HG03565 (cell line): Measurements from ENCODE around the gene RUFY4.

Experiments
- ATAC-seq: cut with Tn5 transposase; IDR thresholded peaks from one replicate; pipeline ENCODE4 v1.9.1; 2021; ENCODE audit warnings: mild to moderate bottlenecking, moderate library complexity; ENCODE audit not compliant: unreplicated experiment

Gene RUFY4

DNA sequence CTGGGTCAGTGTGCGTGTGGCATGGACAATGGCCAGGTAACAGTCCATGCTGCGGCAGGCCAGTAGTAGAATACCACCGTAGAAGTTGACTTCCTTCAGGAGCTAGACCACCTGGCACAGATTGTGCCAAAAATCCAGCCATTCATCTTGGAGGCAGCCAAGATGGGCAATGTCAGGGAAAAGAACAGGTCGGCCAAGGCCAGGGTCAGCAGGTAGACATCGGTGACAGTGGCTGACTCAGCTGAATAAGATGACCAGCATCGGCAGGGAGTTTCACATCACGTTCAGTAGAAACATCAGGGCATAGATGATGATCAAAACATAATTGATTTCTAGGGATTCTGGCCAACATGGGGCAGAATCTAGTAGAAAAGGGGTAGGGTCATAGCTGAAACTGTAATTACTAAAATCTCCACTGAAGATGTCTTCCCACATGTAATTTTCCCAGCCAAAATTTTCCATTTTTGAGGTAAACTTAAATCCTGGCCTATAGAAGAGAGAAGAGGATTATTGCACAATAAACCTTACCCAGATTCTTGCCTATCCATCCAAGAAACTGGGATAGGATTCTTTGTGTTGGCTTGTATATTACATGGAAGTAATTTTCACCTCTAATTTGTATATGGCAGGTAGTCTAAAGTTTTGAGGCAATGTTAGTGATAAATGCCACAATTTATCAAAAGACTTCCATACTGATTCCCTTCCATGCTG, 7.9 kb upstream of the RUFY4 start:
- ATAC-seq: no peak

- ATAC-seq: no peak
Observed at GRCh38 chr2:218063486-218063885, 5.6 kb upstream of the RUFY4 start.

- no peak for ATAC-seq
Observed at GRCh38 chr2:218063896-218064295, 5.2 kb upstream of the RUFY4 start.

DNA sequence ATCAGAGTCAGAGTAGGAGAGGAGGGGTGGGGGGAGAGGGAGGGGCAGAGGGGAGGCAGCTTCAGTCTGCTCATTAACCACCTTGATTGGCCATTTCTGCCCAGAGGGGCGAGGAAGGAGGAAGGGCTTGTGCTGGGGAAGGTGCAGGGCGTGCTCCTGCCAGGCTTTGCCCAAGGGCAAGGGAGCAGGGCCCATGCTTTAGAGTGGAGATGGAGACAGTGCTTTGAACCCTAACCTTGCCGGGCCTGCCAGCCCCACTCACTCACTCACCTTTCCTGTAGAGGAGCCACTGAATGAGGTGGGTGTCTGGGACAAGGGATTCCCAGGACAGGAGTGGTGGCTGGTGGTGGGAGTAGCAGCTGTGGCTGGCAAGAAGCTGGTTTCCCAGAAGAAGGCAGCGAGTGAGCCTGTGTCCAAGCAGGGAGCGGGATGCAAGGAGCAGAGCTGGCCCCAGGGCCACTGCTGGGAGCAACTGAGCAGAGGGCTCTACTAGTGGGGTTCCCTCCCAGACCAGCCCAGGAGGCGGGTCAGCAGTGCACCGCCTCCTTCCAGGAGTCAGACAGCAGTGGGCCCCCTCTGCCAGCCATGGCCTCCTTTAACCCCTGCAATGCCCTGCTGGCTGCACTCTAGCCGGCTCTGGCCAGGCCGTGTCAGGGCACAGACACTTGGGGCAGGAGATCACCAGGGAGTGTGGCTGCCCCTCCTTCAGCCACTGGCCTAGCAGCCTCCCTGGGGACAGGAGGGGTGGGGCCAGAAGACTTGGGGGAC, 3.6 kb upstream of the RUFY4 start:
- ATAC-seq: no peak

GRCh38 chr2:218066926-218067515, 2.0 kb upstream of the RUFY4 start:
- no peak for ATAC-seq

DNA sequence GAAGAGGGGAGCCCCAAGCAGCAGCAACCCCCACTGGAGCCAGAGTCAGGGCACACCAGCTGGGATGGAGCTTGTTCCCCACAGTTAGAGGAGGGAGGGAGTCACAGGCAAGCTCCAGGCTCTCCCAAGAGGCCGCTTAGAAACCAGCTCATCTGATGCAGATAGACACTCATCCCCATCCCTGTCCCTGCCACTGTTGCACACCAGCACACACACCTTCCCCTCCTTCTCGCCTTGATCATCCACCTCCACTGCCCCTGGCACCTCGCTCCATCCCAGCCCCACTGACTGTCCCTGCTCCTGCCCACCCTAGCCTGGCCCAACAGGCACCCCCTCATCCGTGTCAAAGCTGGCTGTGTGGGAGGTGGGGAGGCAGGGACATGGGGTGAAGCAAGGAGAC, 1.5 kb upstream of the RUFY4 start:
- no peak for ATAC-seq

DNA sequence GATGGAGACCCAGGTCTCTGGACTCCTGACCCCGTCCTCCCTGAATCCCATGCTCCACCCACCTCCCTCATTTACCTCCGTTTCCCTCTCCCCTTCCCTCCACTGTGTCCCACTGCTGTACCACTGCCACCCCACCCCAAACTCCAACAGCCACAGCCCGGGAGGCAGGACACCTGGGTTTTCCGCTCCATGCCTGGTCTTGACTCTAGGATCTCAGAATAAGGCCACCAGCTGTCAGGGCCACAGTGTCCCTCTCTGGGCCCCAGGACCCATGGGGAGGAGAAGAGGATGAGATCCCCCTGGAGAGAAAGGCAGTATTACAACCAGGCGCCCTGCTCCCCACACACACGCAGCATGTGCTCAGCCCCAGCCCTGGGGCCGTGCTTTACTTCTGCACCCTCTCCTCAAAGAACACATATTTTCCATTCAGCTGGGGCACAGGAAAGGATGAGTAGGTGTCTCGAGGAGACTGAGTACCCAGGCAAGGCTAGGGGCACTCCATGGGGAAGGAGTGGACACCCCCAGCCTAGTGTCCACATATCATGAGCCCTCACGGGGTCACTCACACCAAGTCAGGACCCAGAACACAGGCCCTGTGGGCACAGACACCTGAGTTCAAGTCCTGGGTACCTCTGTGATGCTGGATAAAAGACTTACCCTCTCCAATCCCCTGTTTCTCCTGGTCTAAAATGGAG, 700 bp downstream of the RUFY4 start:
- ATAC-seq: no peak

DNA sequence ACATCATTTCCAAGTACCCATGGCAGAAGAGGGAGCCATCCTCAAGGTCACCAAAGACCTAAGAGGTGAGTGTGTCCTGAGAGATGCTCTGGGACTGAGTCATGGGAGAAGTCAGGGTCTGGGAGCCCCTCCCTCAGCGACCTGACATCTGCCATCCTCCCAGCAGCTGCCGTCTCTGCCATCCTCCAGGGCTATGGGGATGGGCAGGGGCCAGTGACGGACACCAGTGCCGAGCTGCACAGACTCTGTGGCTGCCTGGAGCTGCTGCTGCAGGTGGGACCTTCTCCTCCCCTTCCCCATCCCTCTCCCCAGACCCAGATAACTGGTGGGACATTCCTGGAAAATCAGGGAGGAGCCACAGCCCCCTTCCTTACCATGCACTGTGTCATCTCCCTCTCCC, 1.5 kb downstream of the RUFY4 start:
- no peak for ATAC-seq

DNA sequence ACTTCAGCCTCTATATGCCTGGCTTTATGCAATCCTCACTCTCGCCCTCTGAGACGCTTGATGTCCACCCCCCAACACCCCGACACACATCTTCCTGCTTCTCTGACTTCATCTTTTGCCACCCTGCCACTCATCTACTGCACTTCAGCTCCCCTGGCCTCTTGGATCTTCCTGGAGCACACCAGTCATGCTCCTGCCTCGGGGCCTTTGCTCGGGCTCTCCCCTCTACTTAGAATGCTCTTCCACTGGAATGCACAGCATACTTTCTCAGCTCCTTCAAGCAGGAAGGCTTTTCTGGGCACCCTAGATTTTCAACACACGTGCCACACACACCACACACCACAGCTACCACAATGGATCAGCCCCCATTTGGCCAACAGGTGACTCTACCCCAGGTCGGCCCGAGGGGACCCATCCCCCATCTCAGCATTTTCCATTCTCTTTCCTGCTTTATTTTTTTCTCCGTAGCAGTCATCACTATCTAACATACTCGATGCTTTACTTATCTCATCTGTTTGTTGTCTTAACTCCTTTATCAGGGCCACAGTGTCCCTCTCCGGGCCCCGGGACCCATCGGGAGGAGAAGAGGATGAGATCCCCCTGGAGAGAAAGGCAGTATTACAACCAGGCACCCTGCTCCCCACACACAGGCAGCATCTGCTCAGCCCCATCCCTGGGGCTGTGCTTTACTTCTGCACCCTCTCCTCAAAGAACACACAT, 2.3 kb downstream of the RUFY4 start:
- no peak for ATAC-seq

- no peak for ATAC-seq
Observed at GRCh38 chr2:218072002-218072401, 2.9 kb downstream of the RUFY4 start.

- no peak for ATAC-seq
Observed at GRCh38 chr2:218072478-218073024, 3.5 kb downstream of the RUFY4 start.

- no peak for ATAC-seq
Observed at GRCh38 chr2:218073185-218073584, 4.1 kb downstream of the RUFY4 start.

GRCh38 chr2:218074031-218074430, 5.0 kb downstream of the RUFY4 start:
- no peak for ATAC-seq

- ATAC-seq: no peak
Observed at GRCh38 chr2:218075975-218076811, 7.1 kb downstream of the RUFY4 start.

GRCh38 chr2:218077464-218078216, 8.6 kb downstream of the RUFY4 start:
- ATAC-seq: no peak

DNA sequence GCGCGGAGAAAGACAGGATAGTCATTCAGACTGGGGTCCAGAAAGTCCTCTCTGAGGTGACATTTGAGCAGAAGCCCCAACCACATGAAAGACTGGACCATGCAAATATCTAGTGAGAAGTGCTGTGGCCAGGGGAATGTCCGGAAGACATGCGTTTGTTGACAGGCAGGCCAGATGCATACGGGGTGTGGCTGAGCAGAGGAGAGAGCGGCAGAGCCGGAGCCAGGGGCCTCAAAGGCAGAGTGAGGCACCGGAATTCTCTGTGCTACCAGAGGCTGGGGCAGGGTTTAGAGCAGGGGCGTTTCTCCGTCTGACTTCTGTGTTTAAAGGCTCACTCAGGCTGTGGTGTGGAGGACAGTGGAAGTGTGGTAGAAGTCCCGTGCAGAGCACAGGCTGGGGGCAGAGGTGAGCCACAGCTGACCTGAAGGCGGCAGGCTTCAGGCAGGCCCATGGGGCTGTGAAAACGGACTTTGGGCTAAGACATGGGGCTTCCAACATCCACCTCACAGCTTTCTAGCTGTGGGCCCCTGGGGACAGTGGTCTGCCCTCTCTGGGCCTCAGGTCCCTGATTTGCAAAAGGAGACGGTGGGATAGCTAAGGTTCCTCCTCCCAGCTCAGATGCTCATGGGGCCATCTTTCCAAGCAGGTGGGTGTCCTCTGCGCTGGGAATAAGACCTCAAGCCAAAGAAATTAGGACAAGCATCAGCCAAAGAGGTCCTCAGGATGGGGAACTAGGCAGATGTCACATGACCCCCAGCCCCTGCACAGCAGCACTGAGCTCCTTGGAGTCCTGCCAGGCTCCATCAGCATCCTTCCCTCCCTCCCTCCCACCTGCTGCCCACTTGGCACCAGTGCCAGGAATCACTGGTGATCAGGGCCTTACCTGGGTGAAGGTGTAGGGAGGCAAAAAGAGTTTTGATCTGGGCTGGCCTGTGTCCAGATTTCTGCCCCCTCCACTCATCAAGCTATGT, 11.2 kb downstream of the RUFY4 start:
- ATAC-seq: no peak

- peak; percentile 84 for ATAC-seq
Observed at GRCh38 chr2:218081063-218081462, 12.0 kb downstream of the RUFY4 start.

DNA sequence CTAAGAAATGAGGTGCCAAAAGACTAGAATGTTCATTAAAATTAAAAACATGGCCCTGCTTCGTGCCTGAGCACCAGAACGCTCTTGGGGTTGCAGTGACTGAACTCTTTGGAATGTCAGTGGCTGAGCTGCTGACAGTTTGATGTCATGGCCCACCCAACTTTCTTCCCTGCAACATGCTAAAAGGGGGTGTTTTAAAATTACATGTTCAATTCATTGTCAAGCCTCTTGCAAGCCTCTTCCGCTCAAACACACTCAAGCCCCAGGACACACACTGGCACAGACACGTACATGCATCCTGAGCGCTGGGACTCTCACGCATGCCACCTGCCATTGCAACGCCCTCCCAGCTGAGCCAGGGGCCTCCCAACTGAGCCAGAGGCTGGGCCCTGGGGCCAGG, 12.6 kb downstream of the RUFY4 start:
- no peak for ATAC-seq
